ENCODE measurements around the gene STX11.

- TF ChIP-seq CTCF (optimal IDR thresholded peaks at IDR 0.05 in 1 of 3, IDR thresholded peaks at IDR 0.05 in 1 of 3, conservative IDR thresholded peaks at IDR 0.05 in 1 of 3; ENCODE audit: extremely low read depth in 1 of 3, insufficient read depth in 2 of 3, low read length in 3 of 3) (no peak), EZH2 (IDR thresholded peaks at IDR 0.05; ENCODE audit: low read length) (no peak)
Measured at GRCh38 chr6:144214622-144215401, 64.5 kb downstream of the STX11 start.

All from keratinocyte (primary cell).